ENCODE results near the gene AKAP11. TPM values are rescaled to one million over a fixed set of nuclear protein-coding genes. Genes with fewer than 3 reads are reported as not detected.

The AKAP11 gene
- total and polyA plus RNA-seq, 9 donors = 10.0 to 41.0 (median 32.4) TPM

- Histone ChIP-seq H3K36me3 (no peaks in the 10 kb centered on the region), H3K4me1 (ENCODE audit: insufficient read depth) (no peaks in the 10 kb centered on the region), H3K9me3 (no peaks in the 10 kb centered on the region), H3K27me3 (no peaks in the 10 kb centered on the region), H3K4me3 (no peak overlapping the region), H3K27ac (no peak overlapping the region)
- no peak for DNase-seq
- WGBS, 3 donors = 50 to 57% (median 54%) methylated on average over 6 of the region's 6 CpGs
- intact Hi-C loops (cut with DNase I) = no loop called here
- TF ChIP-seq CTCF (IDR thresholded peaks at IDR 0.05) = no peak
- no peak for TF ChIP-seq POLR2A (IDR thresholded peaks at IDR 0.05)
- no peak for TF ChIP-seq EP300 (IDR thresholded peaks at IDR 0.05)
These were observed 62.4 kb downstream of the AKAP11 start for GRCh38 chr13:42334329-42334706.

- no peaks in the 10 kb centered on the region for H3K4me1 ChIP-seq (ENCODE audit: insufficient read depth)
- no peak for TF ChIP-seq CTCF (IDR thresholded peaks at IDR 0.05)
- no peak for TF ChIP-seq EP300 (IDR thresholded peaks at IDR 0.05)
- no peak for TF ChIP-seq POLR2A (IDR thresholded peaks at IDR 0.05)
- H3K36me3 ChIP-seq = no peaks in the 10 kb centered on the region
- no peak for DNase-seq
- H3K27me3 ChIP-seq = no peaks in the 10 kb centered on the region
- 72 to 79% (median 75%) methylated on average over 7 of the region's 7 CpGs for WGBS, 3 donors
- intact Hi-C loops (cut with DNase I) = no loop called here
- no peaks in the 10 kb centered on the region for H3K9me3 ChIP-seq
- H3K27ac ChIP-seq = no peak overlapping the region
- no peak overlapping the region for H3K4me3 ChIP-seq
These were observed 66.1 kb downstream of the AKAP11 start for GRCh38 chr13:42337808-42338600.

- WGBS, 3 donors = 68 to 73% (median 68%) methylated on average over 3 of the region's 3 CpGs
- Histone ChIP-seq H3K4me3 (no peak overlapping the region), H3K4me1 (ENCODE audit: insufficient read depth) (no peaks in the 10 kb centered on the region), H3K36me3 (no peaks in the 10 kb centered on the region), H3K27me3 (no peaks in the 10 kb centered on the region), H3K27ac (no peak overlapping the region), H3K9me3 (no peaks in the 10 kb centered on the region)
- no peak for TF ChIP-seq CTCF (IDR thresholded peaks at IDR 0.05)
- no peak for TF ChIP-seq EP300 (IDR thresholded peaks at IDR 0.05)
- TF ChIP-seq POLR2A (IDR thresholded peaks at IDR 0.05) = no peak
- intact Hi-C loops (cut with DNase I) = no loop called here
- DNase-seq = no peak
These were observed 73.4 kb downstream of the AKAP11 start for GRCh38 chr13:42345367-42345766.

- no peak overlapping the region for H3K27ac ChIP-seq
- TF ChIP-seq CTCF (IDR thresholded peaks at IDR 0.05) = no peak
- no peak for TF ChIP-seq POLR2A (IDR thresholded peaks at IDR 0.05)
- no peak for DNase-seq
- H3K4me1 ChIP-seq (ENCODE audit: insufficient read depth) = no peaks in the 10 kb centered on the region
- H3K9me3 ChIP-seq = no peaks in the 10 kb centered on the region
- intact Hi-C loops (cut with DNase I) = no loop called here
- H3K27me3 ChIP-seq = no peaks in the 10 kb centered on the region
- WGBS, 3 donors = 62 to 85% (median 70%) methylated on average over 4 of the region's 4 CpGs
- H3K4me3 ChIP-seq = no peak overlapping the region
- H3K36me3 ChIP-seq = no peaks in the 10 kb centered on the region
These were observed 76.6 kb downstream of the AKAP11 start for GRCh38 chr13:42348576-42348975.

Data from ovary (tissue), 9 donors.